ENCODE data around the gene RIT2.

Gene RIT2

GRCh38 chr18:43049021-43049420 lies 66.5 kb downstream of the RIT2 start:
- no peak overlapping the region for H3K9ac ChIP-seq (ENCODE audit: low read depth, low read length)
- H3K4me3 ChIP-seq (ENCODE audit: low read depth, low read length): no peak overlapping the region
- no peaks in the 10 kb centered on the region for H3K27me3 ChIP-seq (ENCODE audit: control insufficient read depth, insufficient read depth, low read length)
- no peak overlapping the region for H3K27ac ChIP-seq (ENCODE audit: low read depth, low read length)
- no peaks in the 10 kb centered on the region for H3K4me1 ChIP-seq (ENCODE audit: control insufficient read depth, insufficient read depth, low read length)
- no peaks in the 10 kb centered on the region for H3K9me3 ChIP-seq (ENCODE audit: control insufficient read depth, insufficient read depth, low read length)
- H3K36me3 ChIP-seq (ENCODE audit: control insufficient read depth, insufficient read depth, low read length): no peaks in the 10 kb centered on the region

DNA sequence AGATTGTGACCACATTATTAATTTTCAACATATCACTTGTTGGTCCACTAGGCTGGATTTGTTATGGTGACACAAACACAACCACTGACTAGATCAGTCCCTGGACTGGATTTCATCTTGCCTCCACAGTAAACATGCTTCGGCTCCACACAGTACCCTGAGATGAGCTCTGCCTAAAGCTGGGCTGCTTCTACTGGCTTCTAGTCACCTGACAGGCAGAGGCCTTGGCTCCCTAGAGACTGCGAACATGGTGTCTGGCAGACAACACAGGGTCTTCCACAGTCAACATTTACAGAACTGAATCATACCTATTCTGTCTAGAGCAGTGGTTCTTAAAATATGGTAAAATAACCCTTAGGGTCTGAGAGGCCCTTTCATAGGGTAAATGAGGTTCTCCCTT lies 69.2 kb downstream of the RIT2 start:
- Histone ChIP-seq H3K27ac (ENCODE audit: low read depth, low read length) (no peak overlapping the region), H3K4me1 (ENCODE audit: control insufficient read depth, insufficient read depth, low read length) (no peaks in the 10 kb centered on the region), H3K27me3 (ENCODE audit: control insufficient read depth, insufficient read depth, low read length) (no peaks in the 10 kb centered on the region), H3K9ac (ENCODE audit: low read depth, low read length) (no peak overlapping the region), H3K4me3 (ENCODE audit: low read depth, low read length) (no peak overlapping the region), H3K9me3 (ENCODE audit: control insufficient read depth, insufficient read depth, low read length) (no peaks in the 10 kb centered on the region), H3K36me3 (ENCODE audit: control insufficient read depth, insufficient read depth, low read length) (no peaks in the 10 kb centered on the region)

GRCh38 chr18:43043626-43044025 lies 71.9 kb downstream of the RIT2 start:
- Histone ChIP-seq H3K36me3 (ENCODE audit: control insufficient read depth, insufficient read depth, low read length) (no peaks in the 10 kb centered on the region), H3K27me3 (ENCODE audit: control insufficient read depth, insufficient read depth, low read length) (no peaks in the 10 kb centered on the region), H3K27ac (ENCODE audit: low read depth, low read length) (no peak overlapping the region), H3K9me3 (ENCODE audit: control insufficient read depth, insufficient read depth, low read length) (no peaks in the 10 kb centered on the region), H3K9ac (ENCODE audit: low read depth, low read length) (no peak overlapping the region), H3K4me3 (ENCODE audit: low read depth, low read length) (no peak overlapping the region), H3K4me1 (ENCODE audit: control insufficient read depth, insufficient read depth, low read length) (no peaks in the 10 kb centered on the region)

GRCh38 chr18:43040281-43040680 lies 75.2 kb downstream of the RIT2 start:
- Histone ChIP-seq H3K27ac (ENCODE audit: low read depth, low read length) (no peak overlapping the region), H3K9ac (ENCODE audit: low read depth, low read length) (no peak overlapping the region), H3K4me1 (ENCODE audit: control insufficient read depth, insufficient read depth, low read length) (peaks cover 6% of the 10 kb centered on the region), H3K27me3 (ENCODE audit: control insufficient read depth, insufficient read depth, low read length) (no peaks in the 10 kb centered on the region), H3K9me3 (ENCODE audit: control insufficient read depth, insufficient read depth, low read length) (no peaks in the 10 kb centered on the region), H3K4me3 (ENCODE audit: low read depth, low read length) (no peak overlapping the region), H3K36me3 (ENCODE audit: control insufficient read depth, insufficient read depth, low read length) (no peaks in the 10 kb centered on the region)

GRCh38 chr18:43034683-43035500 lies 80.6 kb downstream of the RIT2 start:
- 0 out of 2 replicates have a peak overlapping the region, but pooled peaks have one; percentile 15 for H3K4me3 ChIP-seq (ENCODE audit: low read depth, low read length)
- H3K4me1 ChIP-seq (ENCODE audit: control insufficient read depth, insufficient read depth, low read length): peaks cover 22% of the 10 kb centered on the region
- H3K9ac ChIP-seq (ENCODE audit: low read depth, low read length): no peak overlapping the region; the same call in 1 of the 2 replicates
- no peaks in the 10 kb centered on the region for H3K9me3 ChIP-seq (ENCODE audit: control insufficient read depth, insufficient read depth, low read length)
- H3K36me3 ChIP-seq (ENCODE audit: control insufficient read depth, insufficient read depth, low read length): no peaks in the 10 kb centered on the region
- H3K27me3 ChIP-seq (ENCODE audit: control insufficient read depth, insufficient read depth, low read length): no peaks in the 10 kb centered on the region
- H3K27ac ChIP-seq (ENCODE audit: low read depth, low read length): peak overlapping the region; percentile 78

DNA sequence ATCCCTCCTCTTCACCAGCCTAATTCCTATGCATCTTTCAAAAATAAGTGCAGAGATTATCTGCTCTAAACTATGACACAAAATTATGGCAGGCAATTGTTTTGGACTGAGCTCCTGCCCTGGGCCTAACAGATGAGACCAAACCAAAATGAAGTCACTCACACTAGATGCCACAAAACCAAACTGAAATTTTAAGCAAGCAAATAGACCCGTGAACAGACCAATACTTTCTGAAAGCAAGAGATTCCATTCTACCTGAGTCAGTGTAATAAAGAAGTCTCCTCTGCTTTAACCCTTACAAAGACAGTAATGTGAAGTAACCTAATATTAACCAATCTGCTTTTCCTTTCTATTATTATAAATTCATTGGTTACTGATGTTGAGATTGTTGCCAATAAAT lies 84.3 kb downstream of the RIT2 start:
- no peaks in the 10 kb centered on the region for H3K36me3 ChIP-seq (ENCODE audit: control insufficient read depth, insufficient read depth, low read length)
- H3K4me1 ChIP-seq (ENCODE audit: control insufficient read depth, insufficient read depth, low read length): peaks cover 22% of the 10 kb centered on the region
- no peak overlapping the region for H3K9ac ChIP-seq (ENCODE audit: low read depth, low read length)
- H3K9me3 ChIP-seq (ENCODE audit: control insufficient read depth, insufficient read depth, low read length): no peaks in the 10 kb centered on the region
- H3K4me3 ChIP-seq (ENCODE audit: low read depth, low read length): no peak overlapping the region
- H3K27ac ChIP-seq (ENCODE audit: low read depth, low read length): no peak overlapping the region
- no peaks in the 10 kb centered on the region for H3K27me3 ChIP-seq (ENCODE audit: control insufficient read depth, insufficient read depth, low read length)

- no peak overlapping the region for H3K27ac ChIP-seq (ENCODE audit: low read depth, low read length)
- H3K9ac ChIP-seq (ENCODE audit: low read depth, low read length): no peak overlapping the region
- no peak overlapping the region for H3K4me3 ChIP-seq (ENCODE audit: low read depth, low read length)
- H3K4me1 ChIP-seq (ENCODE audit: control insufficient read depth, insufficient read depth, low read length): peaks cover 10% of the 10 kb centered on the region
- H3K9me3 ChIP-seq (ENCODE audit: control insufficient read depth, insufficient read depth, low read length): no peaks in the 10 kb centered on the region
- no peaks in the 10 kb centered on the region for H3K27me3 ChIP-seq (ENCODE audit: control insufficient read depth, insufficient read depth, low read length)
- H3K36me3 ChIP-seq (ENCODE audit: control insufficient read depth, insufficient read depth, low read length): no peaks in the 10 kb centered on the region
Measured at GRCh38 chr18:43029414-43029813, 86.1 kb downstream of the RIT2 start.

- Histone ChIP-seq H3K27ac (ENCODE audit: low read depth, low read length) (no peak overlapping the region), H3K4me3 (ENCODE audit: low read depth, low read length) (no peak overlapping the region), H3K9ac (ENCODE audit: low read depth, low read length) (no peak overlapping the region), H3K9me3 (ENCODE audit: control insufficient read depth, insufficient read depth, low read length) (no peaks in the 10 kb centered on the region), H3K27me3 (ENCODE audit: control insufficient read depth, insufficient read depth, low read length) (no peaks in the 10 kb centered on the region), H3K4me1 (ENCODE audit: control insufficient read depth, insufficient read depth, low read length) (no peaks in the 10 kb centered on the region), H3K36me3 (ENCODE audit: control insufficient read depth, insufficient read depth, low read length) (no peaks in the 10 kb centered on the region)
Measured at GRCh38 chr18:43022874-43023273, 92.6 kb downstream of the RIT2 start.

GRCh38 chr18:43017622-43018021 lies 97.9 kb downstream of the RIT2 start:
- Histone ChIP-seq H3K4me1 (ENCODE audit: control insufficient read depth, insufficient read depth, low read length) (no peaks in the 10 kb centered on the region), H3K9ac (ENCODE audit: low read depth, low read length) (no peak overlapping the region), H3K36me3 (ENCODE audit: control insufficient read depth, insufficient read depth, low read length) (no peaks in the 10 kb centered on the region), H3K9me3 (ENCODE audit: control insufficient read depth, insufficient read depth, low read length) (no peaks in the 10 kb centered on the region), H3K4me3 (ENCODE audit: low read depth, low read length) (no peak overlapping the region), H3K27me3 (ENCODE audit: control insufficient read depth, insufficient read depth, low read length) (no peaks in the 10 kb centered on the region), H3K27ac (ENCODE audit: low read depth, low read length) (no peak overlapping the region)

DNA sequence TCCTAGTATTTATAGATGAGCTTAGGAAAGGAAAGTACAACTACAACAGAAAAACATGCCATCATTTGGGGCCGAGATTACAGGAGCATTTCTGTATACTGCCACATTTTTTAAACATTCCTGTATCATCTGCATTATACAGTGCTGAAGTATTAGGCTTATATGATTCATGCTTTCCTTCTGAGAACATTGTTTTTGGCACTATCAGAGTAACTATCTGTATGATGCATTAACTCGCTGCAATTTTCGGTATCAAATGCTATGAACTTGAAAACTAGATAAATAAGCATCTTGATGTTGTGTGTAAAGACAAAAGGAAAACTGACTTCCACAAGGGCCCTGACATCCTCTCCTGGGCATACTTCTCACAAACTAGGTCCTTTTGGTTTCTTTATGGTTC lies 102.0 kb downstream of the RIT2 start:
- no peak overlapping the region for H3K9ac ChIP-seq (ENCODE audit: low read depth, low read length)
- no peaks in the 10 kb centered on the region for H3K36me3 ChIP-seq (ENCODE audit: control insufficient read depth, insufficient read depth, low read length)
- peaks cover 13% of the 10 kb centered on the region; the same call in 1 of the 2 replicates for H3K4me1 ChIP-seq (ENCODE audit: control insufficient read depth, insufficient read depth, low read length)
- no peaks in the 10 kb centered on the region for H3K27me3 ChIP-seq (ENCODE audit: control insufficient read depth, insufficient read depth, low read length)
- H3K27ac ChIP-seq (ENCODE audit: low read depth, low read length): no peak overlapping the region
- no peak overlapping the region for H3K4me3 ChIP-seq (ENCODE audit: low read depth, low read length)
- no peaks in the 10 kb centered on the region for H3K9me3 ChIP-seq (ENCODE audit: control insufficient read depth, insufficient read depth, low read length)

DNA sequence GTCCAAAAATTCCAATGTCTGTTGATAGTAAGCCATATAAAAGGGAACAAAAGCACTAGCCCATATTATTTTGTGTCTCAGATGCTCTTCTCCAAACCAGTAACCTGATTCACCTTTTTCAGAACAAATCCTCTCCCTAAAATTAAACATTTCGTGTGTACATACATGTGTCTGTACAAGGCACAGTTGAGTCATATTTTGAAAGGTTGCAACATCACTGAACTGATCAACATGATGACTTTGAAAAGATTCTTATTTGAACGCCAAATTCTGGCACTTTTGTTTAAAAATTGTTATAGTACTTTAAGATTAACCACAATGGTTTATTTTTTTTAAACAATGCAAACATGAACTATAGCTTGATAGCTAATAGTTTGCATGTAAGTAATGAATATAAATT lies 102.5 kb downstream of the RIT2 start:
- Histone ChIP-seq H3K4me3 (ENCODE audit: low read depth, low read length) (no peak overlapping the region), H3K27ac (ENCODE audit: low read depth, low read length) (no peak overlapping the region), H3K27me3 (ENCODE audit: control insufficient read depth, insufficient read depth, low read length) (no peaks in the 10 kb centered on the region), H3K36me3 (ENCODE audit: control insufficient read depth, insufficient read depth, low read length) (no peaks in the 10 kb centered on the region), H3K4me1 (ENCODE audit: control insufficient read depth, insufficient read depth, low read length) (peaks cover 13% of the 10 kb centered on the region; the same call in 1 of the 2 replicates), H3K9me3 (ENCODE audit: control insufficient read depth, insufficient read depth, low read length) (no peaks in the 10 kb centered on the region), H3K9ac (ENCODE audit: low read depth, low read length) (no peak overlapping the region)
